ENCODE data around the gene CHRM5. TPM values are rescaled to one million over a fixed set of nuclear protein-coding genes. Genes with fewer than 3 reads are reported as not detected.
A peak's percentile ranks its signal among the peaks of the same experiment; 100 is the strongest.

Gene CHRM5
- total RNA-seq, 6 experiments from 2014 or later: not detected

DNA sequence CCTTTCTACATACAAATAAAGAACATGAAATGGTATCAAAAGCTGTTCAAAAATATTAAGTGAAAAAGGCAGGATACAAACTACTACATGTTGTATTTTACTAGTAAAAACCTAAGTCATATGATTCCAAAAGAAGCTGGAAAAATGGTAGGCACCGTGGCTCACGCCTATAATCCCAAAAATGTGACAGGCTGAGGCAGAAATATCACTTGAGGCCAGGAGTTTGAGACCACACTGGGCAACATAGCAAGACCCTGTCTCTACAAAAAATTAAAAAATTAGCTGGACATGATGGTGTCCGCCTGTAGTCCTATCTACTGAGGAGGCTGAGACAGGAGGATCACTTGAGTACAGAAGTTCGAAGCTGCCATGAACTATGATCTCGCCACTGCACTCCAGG lies 131.6 kb downstream of the CHRM5 start:
- Histone ChIP-seq H3K4me3 (no peak overlapping the region), H3K27me3 (no peaks in the 10 kb centered on the region), H3K36me3 (peaks cover 0 to 7% (median 0%) of the 10 kb centered on the region in 4 donors), H3K9me3 (no peaks in the 10 kb centered on the region), H3K4me1 (peaks cover 0 to 11% (median 0%) of the 10 kb centered on the region in 4 donors), H3K27ac (no peak overlapping the region)
- DNase-seq (no peak), ATAC-seq (no peak)
- intact Hi-C loops (cut with DNase I): loop anchor here (10.0 kb wide), 2 partner anchors 105 to 125 kb away; partner anchors contain the start of gene EMC4 (in 1 of the 2)
- WGBS (ENCODE audit: insufficient coverage, low coverage, low lambda C conversion rate, missing lambda C conversion rate): 92% methylated on average over 5 of the region's 5 CpGs
- TF ChIP-seq CTCF (IDR thresholded peaks at IDR 0.05): no peak
- TF ChIP-seq POLR2A (IDR thresholded peaks at IDR 0.05): no peak

- H3K27ac ChIP-seq: peak within 1 kb of the TSS; percentile 70 to 82 (median 73)
- ATAC-seq: peak; percentile 99 to 100 (median 100)
- H3K4me3 ChIP-seq: peak within 1 kb of the TSS; percentile 63 to 90 (median 89)
- intact Hi-C loops (cut with DNase I): loop anchor here (10.0 kb wide), 2 partner anchors 103 to 123 kb away; partner anchors contain the start of gene EMC4 (in 1 of the 2)
- peaks cover 0 to 11% (median 0%) of the 10 kb centered on the region in 4 donors for H3K4me1 ChIP-seq
- 0% methylated on average over 24 of the region's 48 CpGs for WGBS (ENCODE audit: insufficient coverage, low coverage, low lambda C conversion rate, missing lambda C conversion rate)
- TF ChIP-seq POLR2A (IDR thresholded peaks at IDR 0.05) (peak; percentile 90), CTCF (IDR thresholded peaks at IDR 0.05) (peak in 1 of 4 donors; percentile 4)
- H3K36me3 ChIP-seq: no peaks in the 10 kb centered on the region
- H3K27me3 ChIP-seq: no peaks in the 10 kb centered on the region
- no peaks in the 10 kb centered on the region for H3K9me3 ChIP-seq
- DNase-seq: peak; percentile 98 to 99 (median 99)
Observed at GRCh38 chr15:34101366-34102174, 133.3 kb downstream of the CHRM5 start, which contains the start of the genes EMC7 and PGBD4. Gene EMC7 (minus strand): TSS chr15:34101862. CDS start chr15:34101839, 23 bp downstream. Gene PGBD4 (plus strand): TSS chr15:34102083. CDS start chr15:34102532, 449 bp downstream.

GRCh38 chr15:34102175-34102925 lies 134.1 kb downstream of the CHRM5 start:
- H3K4me3 ChIP-seq: peak overlapping the region; percentile 63 to 90 (median 89)
- H3K9me3 ChIP-seq: no peaks in the 10 kb centered on the region
- TF ChIP-seq POLR2A (IDR thresholded peaks at IDR 0.05) (no peak), CTCF (IDR thresholded peaks at IDR 0.05) (no peak)
- H3K27ac ChIP-seq: peak overlapping the region; percentile 70 to 82 (median 73)
- WGBS (ENCODE audit: insufficient coverage, low coverage, low lambda C conversion rate, missing lambda C conversion rate): 32% methylated on average over 26 of the region's 29 CpGs
- intact Hi-C loops (cut with DNase I): loop anchor here (10.0 kb wide), 2 partner anchors 102 to 122 kb away; partner anchors contain the start of gene EMC4 (in 1 of the 2)
- no peaks in the 10 kb centered on the region for H3K36me3 ChIP-seq
- DNase-seq (no peak), ATAC-seq (peak; percentile 40 to 48 (median 44))
- H3K27me3 ChIP-seq: no peaks in the 10 kb centered on the region
- peaks cover 0 to 11% (median 0%) of the 10 kb centered on the region in 4 donors for H3K4me1 ChIP-seq

DNA sequence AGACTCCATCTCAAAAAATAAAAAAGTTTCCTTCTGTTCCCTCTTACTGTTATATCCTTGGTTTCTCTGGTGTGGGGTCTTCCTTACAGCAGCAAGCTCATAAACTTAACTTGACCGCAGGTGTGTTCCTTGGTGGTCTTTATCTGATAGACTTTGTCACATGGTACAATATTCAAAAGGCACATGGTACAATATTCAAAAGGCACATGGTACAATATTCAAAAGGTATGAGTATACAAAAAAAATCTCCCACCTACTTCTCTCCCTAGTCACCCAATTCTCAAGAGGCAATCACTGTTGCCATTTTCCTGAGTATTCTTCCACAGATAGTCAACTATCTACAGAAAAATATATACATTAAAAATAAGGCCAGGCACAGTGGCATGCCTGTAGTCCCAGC lies 138.1 kb downstream of the CHRM5 start:
- TF ChIP-seq POLR2A (IDR thresholded peaks at IDR 0.05): no peak
- TF ChIP-seq CTCF (IDR thresholded peaks at IDR 0.05): no peak
- H3K36me3 ChIP-seq: no peaks in the 10 kb centered on the region
- no peak overlapping the region for H3K27ac ChIP-seq
- WGBS (ENCODE audit: insufficient coverage, low coverage, low lambda C conversion rate, missing lambda C conversion rate): 100% methylated on average over 1 of the region's 1 CpG
- DNase-seq (no peak), ATAC-seq (no peak)
- H3K27me3 ChIP-seq: no peaks in the 10 kb centered on the region
- H3K4me1 ChIP-seq: no peaks in the 10 kb centered on the region
- no peaks in the 10 kb centered on the region for H3K9me3 ChIP-seq
- no peak overlapping the region for H3K4me3 ChIP-seq
- intact Hi-C loops (cut with DNase I): loop anchor here (10.0 kb wide), 2 partner anchors 98 to 118 kb away; partner anchors contain the start of gene EMC4 (in 1 of the 2)
